ENCODE measurements around the gene CACNB3.
"Not testable (repeated sequence)": the region's sequence is repeated elsewhere in the genome, so short reads cannot be mapped to it uniquely, and the experiment has no call there.

DNA sequence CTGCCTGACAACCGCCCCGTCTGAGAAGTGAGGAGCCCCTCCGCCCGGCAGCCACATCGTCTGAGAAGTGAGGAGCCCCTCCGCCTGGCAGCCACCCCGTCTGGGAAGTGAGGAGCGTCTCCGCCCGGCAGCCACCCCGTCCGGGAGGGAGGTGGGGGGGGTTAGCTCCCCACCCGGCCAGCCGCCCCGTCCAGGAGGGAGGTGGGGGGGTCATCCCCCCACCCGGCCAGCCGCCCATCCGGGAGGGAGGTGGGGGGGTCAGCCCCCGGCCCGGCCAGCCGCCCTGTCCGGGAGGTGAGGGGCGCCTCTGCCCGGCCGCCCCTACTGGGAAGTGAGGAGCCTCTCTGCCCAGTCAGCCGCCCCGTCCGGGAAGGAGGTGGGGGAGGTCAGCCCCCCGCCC lies 23.7 kb downstream of the CACNB3 start:
- TF ChIP-seq, protein P1, sequence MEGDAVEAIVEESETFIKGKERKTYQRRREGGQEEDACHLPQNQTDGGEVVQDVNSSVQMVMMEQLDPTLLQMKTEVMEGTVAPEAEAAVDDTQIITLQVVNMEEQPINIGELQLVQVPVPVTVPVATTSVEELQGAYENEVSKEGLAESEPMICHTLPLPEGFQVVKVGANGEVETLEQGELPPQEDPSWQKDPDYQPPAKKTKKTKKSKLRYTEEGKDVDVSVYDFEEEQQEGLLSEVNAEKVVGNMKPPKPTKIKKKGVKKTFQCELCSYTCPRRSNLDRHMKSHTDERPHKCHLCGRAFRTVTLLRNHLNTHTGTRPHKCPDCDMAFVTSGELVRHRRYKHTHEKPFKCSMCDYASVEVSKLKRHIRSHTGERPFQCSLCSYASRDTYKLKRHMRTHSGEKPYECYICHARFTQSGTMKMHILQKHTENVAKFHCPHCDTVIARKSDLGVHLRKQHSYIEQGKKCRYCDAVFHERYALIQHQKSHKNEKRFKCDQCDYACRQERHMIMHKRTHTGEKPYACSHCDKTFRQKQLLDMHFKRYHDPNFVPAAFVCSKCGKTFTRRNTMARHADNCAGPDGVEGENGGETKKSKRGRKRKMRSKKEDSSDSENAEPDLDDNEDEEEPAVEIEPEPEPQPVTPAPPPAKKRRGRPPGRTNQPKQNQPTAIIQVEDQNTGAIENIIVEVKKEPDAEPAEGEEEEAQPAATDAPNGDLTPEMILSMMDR (conservative IDR thresholded peaks at IDR 0.05; ENCODE audit: low read depth, low read length): not testable (repeated sequence)
- not testable (repeated sequence) for TF ChIP-seq EZH2 (IDR thresholded peaks at IDR 0.05; ENCODE audit: borderline replicate concordance, low read depth, low read length, poor library complexity, severe bottlenecking)
